ENCODE measurements around the gene FAIM. TPM values are rescaled to one million over a fixed set of nuclear protein-coding genes. Genes with fewer than 3 reads are reported as not detected.
"Not testable (repeated sequence)": the region's sequence is repeated elsewhere in the genome, so short reads cannot be mapped to it uniquely, and the experiment has no call there.

The FAIM gene
- total and polyA plus RNA-seq, 2 experiments from 2014 or later, result 8.3 to 12.6 TPM

GRCh38 chr3:138594935-138595610, 13.5 kb upstream of the FAIM start:
- TF ChIP-seq CTCF (IDR thresholded peaks at IDR 0.05; ENCODE audit: low read depth, low read length), result no peak
- no peaks in the 10 kb centered on the region for H3K4me1 ChIP-seq (ENCODE audit: low read depth)
- no peaks in the 10 kb centered on the region for H3K36me3 ChIP-seq
- H3K9me3 ChIP-seq (ENCODE audit: low read depth), result no peaks in the 10 kb centered on the region
- no peak overlapping the region for H3K4me3 ChIP-seq
- no peak for DNase-seq (ENCODE audit: low read depth in 1 of 2, low spot score in 1 of 2)
- no peaks in the 10 kb centered on the region for H3K27me3 ChIP-seq
- H3K27ac ChIP-seq, result no peak overlapping the region

GRCh38 chr3:138597186-138597976, 11.2 kb upstream of the FAIM start:
- H3K4me3 ChIP-seq; DNase-seq (ENCODE audit: low read depth in 1 of 2, low spot score in 1 of 2); H3K27ac ChIP-seq; H3K9me3 ChIP-seq (ENCODE audit: low read depth); H3K36me3 ChIP-seq; H3K27me3 ChIP-seq; H3K4me1 ChIP-seq (ENCODE audit: low read depth): not testable (repeated sequence)

- no peaks in the 10 kb centered on the region for H3K4me1 ChIP-seq (ENCODE audit: low read depth)
- TF ChIP-seq CTCF (IDR thresholded peaks at IDR 0.05; ENCODE audit: low read depth, low read length), result no peak
- H3K9me3 ChIP-seq (ENCODE audit: low read depth), result no peaks in the 10 kb centered on the region
These were observed 10.0 kb upstream of the FAIM start for GRCh38 chr3:138598534-138598933.

GRCh38 chr3:138600100-138600745, 8.3 kb upstream of the FAIM start:
- H3K27me3 ChIP-seq, result no peaks in the 10 kb centered on the region
- no peaks in the 10 kb centered on the region for H3K4me1 ChIP-seq (ENCODE audit: low read depth)
- H3K27ac ChIP-seq, result no peak overlapping the region
- H3K4me3 ChIP-seq, result no peak overlapping the region
- H3K9me3 ChIP-seq (ENCODE audit: low read depth), result no peaks in the 10 kb centered on the region
- no peak for TF ChIP-seq CTCF (IDR thresholded peaks at IDR 0.05; ENCODE audit: low read depth, low read length)
- DNase-seq (ENCODE audit: low read depth in 1 of 2, low spot score in 1 of 2), result no peak
- no peaks in the 10 kb centered on the region for H3K36me3 ChIP-seq

More at GRCh38 chr3:138598534-138598933, 10.0 kb upstream of the FAIM start:
- DNase-seq (ENCODE audit: low read depth in 1 of 2, low spot score in 1 of 2), result no peak
- no peaks in the 10 kb centered on the region for H3K36me3 ChIP-seq
- H3K27me3 ChIP-seq, result no peaks in the 10 kb centered on the region
- no peak overlapping the region for H3K27ac ChIP-seq
- no peak overlapping the region for H3K4me3 ChIP-seq

GRCh38 chr3:138601661-138602060, 6.9 kb upstream of the FAIM start:
- H3K36me3 ChIP-seq; H3K27me3 ChIP-seq; H3K4me1 ChIP-seq (ENCODE audit: low read depth); H3K27ac ChIP-seq; DNase-seq (ENCODE audit: low read depth in 1 of 2, low spot score in 1 of 2); H3K9me3 ChIP-seq (ENCODE audit: low read depth); H3K4me3 ChIP-seq: not testable (repeated sequence)

- H3K27ac ChIP-seq; H3K9me3 ChIP-seq (ENCODE audit: low read depth); H3K36me3 ChIP-seq; DNase-seq (ENCODE audit: low read depth in 1 of 2, low spot score in 1 of 2); H3K4me1 ChIP-seq (ENCODE audit: low read depth); H3K4me3 ChIP-seq; H3K27me3 ChIP-seq: not testable (repeated sequence)
These were observed 4.4 kb upstream of the FAIM start for GRCh38 chr3:138604106-138604595.

GRCh38 chr3:138609898-138610266, 1.3 kb downstream of the FAIM start:
- Histone ChIP-seq H3K36me3 (no peaks in the 10 kb centered on the region), H3K4me1 (ENCODE audit: low read depth) (peaks cover 3% of the 10 kb centered on the region), H3K9me3 (ENCODE audit: low read depth) (no peaks in the 10 kb centered on the region), H3K27me3 (no peaks in the 10 kb centered on the region), H3K27ac (no peak overlapping the region), H3K4me3 (peak overlapping the region; percentile 37)
- no peak for DNase-seq (ENCODE audit: low read depth in 1 of 2, low spot score in 1 of 2)
- TF ChIP-seq CTCF (IDR thresholded peaks at IDR 0.05; ENCODE audit: low read depth, low read length), result no peak
